ENCODE measurements around the gene IDUA.

DNA sequence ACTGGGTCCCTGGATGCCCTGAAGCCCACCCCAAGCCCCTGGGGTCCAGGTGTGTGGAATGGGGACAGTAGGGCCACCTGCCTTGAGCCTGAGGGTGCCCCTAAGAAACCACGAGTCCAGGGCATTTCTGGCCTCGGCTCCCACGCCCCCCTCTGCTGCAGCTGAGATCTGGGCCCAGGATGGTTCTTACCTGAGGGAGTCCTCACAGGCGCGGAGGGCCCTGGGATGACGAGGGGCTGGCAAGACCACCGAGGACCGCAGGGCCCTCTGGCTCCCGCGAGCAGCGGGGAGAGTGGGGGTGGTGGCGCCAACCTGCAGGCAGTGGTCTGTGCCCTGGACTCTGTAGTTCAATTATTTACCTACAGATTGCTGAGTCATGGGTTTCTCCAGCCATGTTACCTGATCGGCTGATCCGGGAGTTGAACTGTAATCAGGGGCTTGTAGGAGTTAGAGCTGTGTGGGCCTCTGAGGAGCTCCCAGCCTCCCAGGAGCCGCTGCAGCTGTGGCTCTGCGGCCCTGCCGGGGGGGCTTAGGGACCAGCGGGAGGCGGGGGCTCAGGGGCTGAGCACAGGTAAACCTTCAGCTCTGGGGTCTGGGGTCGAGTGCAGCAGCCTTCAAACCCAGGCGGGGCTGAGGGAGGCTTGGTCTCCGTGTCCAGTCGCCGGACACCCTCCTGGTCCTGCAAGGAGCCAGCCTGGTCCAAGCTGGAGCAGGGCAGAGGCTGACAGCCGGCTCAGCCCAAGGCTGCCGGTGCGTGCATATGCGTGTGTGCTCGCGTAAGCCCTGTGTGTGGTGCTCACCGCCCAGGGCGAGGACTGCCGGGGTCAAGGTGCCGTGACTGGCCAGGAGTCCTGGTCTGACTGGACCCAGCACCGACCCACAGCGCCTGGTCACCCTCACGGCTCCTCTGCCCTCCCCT lies 6.5 kb downstream of the IDUA start, which contains the start of gene SLC26A1:
- TF ChIP-seq POLR2AphosphoS5 (IDR thresholded peaks at IDR 0.05; ENCODE audit: low read depth) (no peak), CTCF (IDR thresholded peaks at IDR 0.05; ENCODE audit: insufficient read depth, low read length) (no peak), REST (IDR thresholded peaks at IDR 0.05; ENCODE audit: insufficient replicate concordance, low read depth) (no peak), SPI1 (IDR thresholded peaks at IDR 0.05; ENCODE audit: borderline replicate concordance, low read depth) (no peak), GABPA (IDR thresholded peaks at IDR 0.05; ENCODE audit: low read depth) (no peak)

Data from HL-60 (cell line).